SKM-1 (cell line): ENCODE data around the gene RAB29.
"Not testable (repeated sequence)": the region's sequence is repeated elsewhere in the genome, so short reads cannot be mapped to it uniquely, and the experiment has no call there.

ENCODE experiments used
- DNase-seq: peaks from one replicate; lab custom pipeline; 2025; ENCODE audit not compliant: unreplicated experiment; lab: John Stamatoyannopoulos, UW

RAB29 gene

DNA sequence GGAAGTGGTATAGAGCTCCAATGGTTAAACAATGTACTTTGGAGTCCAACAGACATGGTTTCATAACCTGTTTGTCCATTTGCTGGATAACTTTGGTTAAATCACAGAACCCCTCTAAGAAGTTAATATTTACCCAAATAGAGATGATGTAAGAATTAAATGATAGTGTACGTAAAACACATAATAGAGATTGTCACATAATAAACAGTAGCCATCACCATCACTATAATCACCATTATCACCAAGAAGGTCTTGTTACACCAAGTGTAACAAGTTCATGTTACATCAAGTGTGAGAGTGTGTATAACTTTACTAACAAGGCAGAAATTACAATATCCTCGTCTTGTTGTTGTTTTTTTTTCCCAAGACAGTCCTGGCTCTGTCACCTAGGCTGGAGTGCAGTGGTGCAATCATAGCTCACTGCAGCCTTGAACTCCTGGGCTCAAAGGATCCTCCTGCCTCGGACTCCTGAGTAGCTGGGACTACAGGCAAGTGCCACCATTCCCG, 48.6 kb downstream of the RAB29 start:
- DNase-seq: no peak

DNA sequence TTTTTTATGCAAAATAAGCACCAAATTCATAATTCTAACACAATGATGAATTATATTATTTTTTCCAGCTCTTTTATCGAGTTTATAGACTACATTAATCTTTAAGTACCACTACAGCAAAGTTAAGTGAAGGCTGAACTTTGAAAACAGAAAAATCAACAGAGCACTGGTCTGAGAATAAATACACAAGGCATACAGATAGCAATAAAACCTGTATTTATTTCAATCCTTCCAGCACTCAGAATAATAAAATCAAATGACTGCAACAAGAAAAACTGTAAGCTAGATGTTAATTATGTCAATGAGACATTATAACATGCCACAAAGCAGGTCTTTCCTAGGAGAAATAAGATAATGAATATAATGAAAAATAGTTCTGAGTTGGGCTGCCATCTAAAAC, 49.8 kb downstream of the RAB29 start:
- no peak for DNase-seq

DNA sequence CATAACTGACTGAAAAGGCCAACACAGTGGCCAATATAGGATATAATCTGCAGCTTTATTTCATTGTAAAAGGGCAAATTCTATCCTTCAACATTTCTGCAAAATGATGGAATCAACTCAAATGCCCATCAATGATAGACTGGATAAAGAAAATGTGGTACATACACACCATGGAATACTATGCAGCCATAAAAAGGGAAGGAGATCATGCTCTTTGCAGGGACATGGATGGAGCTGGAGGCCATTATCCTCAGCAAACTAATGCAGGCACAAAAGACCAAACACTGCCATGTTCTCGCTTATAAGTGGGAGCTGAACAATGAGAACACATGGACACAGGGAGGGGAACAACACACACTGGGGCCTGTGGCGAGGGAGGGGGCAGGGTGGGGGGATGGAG, 54.5 kb downstream of the RAB29 start:
- not testable (repeated sequence) for DNase-seq

GRCh38 chr1:205719762-205720161, 55.5 kb downstream of the RAB29 start:
- DNase-seq: no peak

- DNase-seq: no peak
These were observed 56.3 kb downstream of the RAB29 start for GRCh38 chr1:205719015-205719414.
